ENCODE results near the gene ZNF90. TPM values are rescaled to one million over a fixed set of nuclear protein-coding genes. Genes with fewer than 3 reads are reported as not detected.

ZNF90 gene
- total and polyA plus RNA-seq, 2 of the 4 experiments (the other 2 are of a cell fraction) = 0.36 to 0.38 TPM

DNA sequence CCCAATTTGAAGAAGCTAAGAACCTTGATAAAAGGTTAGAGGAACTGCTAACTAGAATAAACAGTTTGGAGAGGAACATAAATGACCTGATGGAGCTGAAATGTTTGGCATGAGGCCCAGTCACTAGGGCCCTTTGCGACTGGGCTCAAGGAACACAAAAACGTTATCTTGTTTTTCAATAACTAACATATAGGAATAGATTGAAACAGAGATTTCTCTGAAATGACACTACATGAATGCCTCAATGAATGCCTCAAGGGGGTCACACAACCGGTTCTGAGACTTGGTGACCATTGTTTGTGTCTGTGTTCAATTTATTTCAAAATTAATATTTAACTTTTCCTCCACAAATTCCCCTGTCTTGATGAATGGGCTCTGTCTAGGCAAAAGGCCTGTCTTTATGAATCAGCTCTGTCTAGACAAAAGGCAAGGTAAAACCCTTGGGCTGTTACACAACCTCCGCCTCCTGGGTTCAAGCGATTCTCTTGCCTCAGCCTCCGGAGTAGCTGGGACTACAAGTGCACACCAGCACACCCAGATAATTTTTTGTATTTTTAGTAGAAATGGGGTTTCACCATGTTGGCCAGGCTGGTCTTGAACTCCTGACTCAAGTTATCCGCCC lies 88.3 kb downstream of the ZNF90 start:
- POLR2A ChIA-PET (ENCODE audit: unreplicated experiment) = no interaction called here
- peaks cover 4% of the 10 kb centered on the region; the same call in 1 of the 2 replicates for H3K9me3 ChIP-seq (ENCODE audit: control insufficient read depth, insufficient read depth, low read length)
- no peak overlapping the region for H3K27ac ChIP-seq (ENCODE audit: insufficient read depth, low read length)
- no peak overlapping the region for H2AK9ac ChIP-seq (replicated peaks; ENCODE audit: low read depth, low read length, poor library complexity)
- H3K56ac ChIP-seq (ENCODE audit: extremely low read depth, insufficient read depth, low read length) = no peak overlapping the region
- H4K5ac ChIP-seq (ENCODE audit: low read depth, low read length) = no peak overlapping the region
- no peak overlapping the region for H2BK120ac ChIP-seq (ENCODE audit: low read depth, low read length)
- CTCF ChIA-PET = no interaction called here
- H3K4me1 ChIP-seq (ENCODE audit: control insufficient read depth, insufficient read depth, low read length) = 0 out of 2 replicates have a peak, but pooled peaks cover 1% of the 10 kb centered on the region
- no peak overlapping the region for H2AFZ ChIP-seq (replicated peaks; ENCODE audit: low read length, poor library complexity)
- dilution Hi-C loops (cut with HindIII; ENCODE audit: low sequenced_read_pairs, unreplicated experiment) (no loop called here), intact Hi-C loops (cut with micrococcal nuclease) (no loop called here), in situ Hi-C loops (cut with MboI; ENCODE audit: low sequenced_read_pairs) (no loop called here)
- no peak overlapping the region for H4K91ac ChIP-seq (ENCODE audit: insufficient read depth, low read depth, low read length)
- TF ChIP-seq MAFK (IDR thresholded peaks at IDR 0.05; ENCODE audit: low read depth, low read length) = no peak
- TF ChIP-seq NFE2L2 (IDR thresholded peaks at IDR 0.05; ENCODE audit: low read depth, low read length) = no peak
- no peak for TF ChIP-seq POLR2A (IDR thresholded peaks at IDR 0.05; ENCODE audit: low read depth, low read length)
- no peak for TF ChIP-seq RCOR1 (IDR thresholded peaks at IDR 0.05; ENCODE audit: insufficient replicate concordance, low read length)
- TF ChIP-seq, protein P1, sequence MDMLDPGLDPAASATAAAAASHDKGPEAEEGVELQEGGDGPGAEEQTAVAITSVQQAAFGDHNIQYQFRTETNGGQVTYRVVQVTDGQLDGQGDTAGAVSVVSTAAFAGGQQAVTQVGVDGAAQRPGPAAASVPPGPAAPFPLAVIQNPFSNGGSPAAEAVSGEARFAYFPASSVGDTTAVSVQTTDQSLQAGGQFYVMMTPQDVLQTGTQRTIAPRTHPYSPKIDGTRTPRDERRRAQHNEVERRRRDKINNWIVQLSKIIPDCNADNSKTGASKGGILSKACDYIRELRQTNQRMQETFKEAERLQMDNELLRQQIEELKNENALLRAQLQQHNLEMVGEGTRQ (IDR thresholded peaks at IDR 0.05; ENCODE audit: low read depth, low read length) = no peak
- TF ChIP-seq MXI1 (IDR thresholded peaks at IDR 0.05; ENCODE audit: borderline replicate concordance, low read depth, low read length) = no peak
- no peak for TF ChIP-seq MAZ (IDR thresholded peaks at IDR 0.05; ENCODE audit: borderline replicate concordance, low read depth, low read length)
- TF ChIP-seq RAD21 (IDR thresholded peaks at IDR 0.05; ENCODE audit: low read length) = no peak
- TF ChIP-seq, protein P2, sequence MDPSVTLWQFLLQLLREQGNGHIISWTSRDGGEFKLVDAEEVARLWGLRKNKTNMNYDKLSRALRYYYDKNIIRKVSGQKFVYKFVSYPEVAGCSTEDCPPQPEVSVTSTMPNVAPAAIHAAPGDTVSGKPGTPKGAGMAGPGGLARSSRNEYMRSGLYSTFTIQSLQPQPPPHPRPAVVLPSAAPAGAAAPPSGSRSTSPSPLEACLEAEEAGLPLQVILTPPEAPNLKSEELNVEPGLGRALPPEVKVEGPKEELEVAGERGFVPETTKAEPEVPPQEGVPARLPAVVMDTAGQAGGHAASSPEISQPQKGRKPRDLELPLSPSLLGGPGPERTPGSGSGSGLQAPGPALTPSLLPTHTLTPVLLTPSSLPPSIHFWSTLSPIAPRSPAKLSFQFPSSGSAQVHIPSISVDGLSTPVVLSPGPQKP (IDR thresholded peaks at IDR 0.05; ENCODE audit: borderline replicate concordance, low read depth, low read length) = no peak
- TF ChIP-seq BHLHE40 (IDR thresholded peaks at IDR 0.05; ENCODE audit: low read depth, low read length) = no peak
- no peak for TF ChIP-seq CTCF (conservative IDR thresholded peaks at IDR 0.05; ENCODE audit: low read depth, low read length)
- TF ChIP-seq CHD1 (IDR thresholded peaks at IDR 0.05; ENCODE audit: low read depth, low read length) = no peak
- no peak overlapping the region for H3K18ac ChIP-seq (ENCODE audit: low read depth, low read length)
- no peak overlapping the region for H2BK5ac ChIP-seq (ENCODE audit: low read depth, low read length, poor library complexity, severe bottlenecking)
- no CpG with 5 or more reads among the region's 7 CpGs for WGBS, 2 experiments (ENCODE audit: extremely low coverage in 2 of 2, insufficient read length in 1 of 2)
- H2AK5ac ChIP-seq (ENCODE audit: low read depth, low read length) = no peak overlapping the region
- H3K4ac ChIP-seq (ENCODE audit: low read depth, low read length) = no peak overlapping the region
- no peak overlapping the region for H3K9ac ChIP-seq (ENCODE audit: low read depth, low read length)
- H3K14ac ChIP-seq (replicated peaks; ENCODE audit: low read depth, low read length) = no peak overlapping the region
- no peak overlapping the region for H4K8ac ChIP-seq (ENCODE audit: low read depth in 2 of 2, low read length in 2 of 2)
- DNase-seq (no peak), ATAC-seq (ENCODE audit: low read depth) (no peak)
- H3K23ac ChIP-seq (ENCODE audit: low read depth, low read length) = no peak overlapping the region
- no peak overlapping the region for H3K4me2 ChIP-seq (ENCODE audit: low read depth, low read length)
- no peaks in the 10 kb centered on the region for H4K20me1 ChIP-seq (ENCODE audit: insufficient read depth, low read length)
- no peak overlapping the region for H2BK15ac ChIP-seq (ENCODE audit: low read depth, low read length)
- BruUV-seq (replicated peaks) = no TSS peak
- H3K9me1 ChIP-seq (ENCODE audit: insufficient read depth, low read length) = no peaks in the 10 kb centered on the region
- H3K27me3 ChIP-seq (ENCODE audit: control insufficient read depth, insufficient read depth, low read length) = no peaks in the 10 kb centered on the region
- H3K79me1 ChIP-seq (ENCODE audit: low read depth in 1 of 2, low read length in 2 of 2) = peaks cover 0 to 9% of the 10 kb centered on the region in 2 experiments; a peak in 3 of 4 replicates
- H3K4me3 ChIP-seq (ENCODE audit: insufficient read depth, low read depth, low read length) = no peak overlapping the region
- peaks cover 9% of the 10 kb centered on the region for H3K36me3 ChIP-seq (ENCODE audit: control insufficient read depth, insufficient read depth, low read length)
- H2BK20ac ChIP-seq (ENCODE audit: low read depth, low read length) = no peak overlapping the region
